ENCODE results near the gene PGA5.

Gene PGA5

DNA sequence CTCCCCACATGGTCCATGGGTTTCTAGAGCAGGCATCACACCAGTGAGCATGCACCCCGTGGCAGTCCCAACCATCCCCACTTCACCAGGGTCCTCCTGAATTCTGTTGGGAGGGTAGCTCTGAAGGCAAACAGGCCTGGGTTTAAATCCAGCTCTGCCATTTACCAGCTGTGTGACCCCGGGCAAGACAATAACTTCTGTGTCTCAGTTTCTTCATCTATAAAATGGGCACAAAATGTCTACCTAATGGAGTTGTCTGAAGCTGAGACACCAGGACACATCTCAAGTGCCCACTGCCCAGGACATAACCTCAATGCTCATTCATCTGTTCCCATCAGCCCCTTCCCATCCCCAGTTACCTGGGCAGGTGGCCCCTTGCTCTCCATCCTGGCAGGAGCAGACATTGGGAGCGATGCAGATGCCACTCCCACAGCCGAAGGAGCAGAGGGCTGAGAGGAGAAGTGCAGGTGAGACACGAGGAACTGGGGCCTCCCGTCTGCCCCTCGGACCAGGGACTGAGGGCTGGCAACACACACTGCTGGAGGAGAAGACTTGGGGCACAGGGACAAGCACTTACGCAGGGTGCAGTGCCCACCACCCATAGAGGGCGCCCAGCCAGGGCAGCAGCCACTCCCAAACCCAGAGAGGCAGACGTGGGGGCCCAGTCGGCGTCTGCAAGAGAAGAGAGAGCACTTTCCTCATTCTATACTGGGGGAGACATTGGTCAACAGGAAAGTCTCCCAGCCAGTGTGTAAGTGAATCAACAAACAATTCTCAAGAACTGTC, 50.1 kb downstream of the PGA5 start:
- Histone ChIP-seq H3K4me2 (ENCODE audit: insufficient read depth, low read length, poor library complexity, severe bottlenecking) (no peak overlapping the region), H3K18ac (ENCODE audit: low read length) (no peak overlapping the region), H3K23ac (ENCODE audit: low read depth, low read length, poor library complexity) (no peak overlapping the region), H2BK5ac (ENCODE audit: low read length) (no peak overlapping the region), H3K4me1 (ENCODE audit: control insufficient read depth in 2 of 2, insufficient read depth in 1 of 2, low read depth in 1 of 2, low read length in 2 of 2) (peaks cover 8 to 12% of the 10 kb centered on the region in 2 donors), H2BK120ac (ENCODE audit: low read depth, low read length) (no peak overlapping the region), H2BK12ac (ENCODE audit: low read length) (no peak overlapping the region), H2BK15ac (ENCODE audit: low read length) (no peak overlapping the region), H3K27me3 (ENCODE audit: control insufficient read depth in 3 of 3, insufficient read depth in 3 of 3, low read depth in 1 of 3, low read length in 3 of 3) (peaks cover 0 to 3% (median 0%) of the 10 kb centered on the region in 3 experiments), H3K79me1 (ENCODE audit: low read depth, low read length) (peaks cover 5% of the 10 kb centered on the region), H4K8ac (ENCODE audit: low read depth, low read length) (no peak overlapping the region), H3K4me3 (ENCODE audit: low read length in 2 of 2) (no peak overlapping the region), H3K9ac (ENCODE audit: low read depth, low read length, poor library complexity) (peak overlapping the region; percentile 63), H3K14ac (ENCODE audit: low read length) (no peak overlapping the region), H3K36me3 (replicated peaks in 1 of 2; ENCODE audit: control insufficient read depth in 2 of 2, insufficient read depth in 2 of 2, low read length in 2 of 2) (peaks cover 7 to 20% of the 10 kb centered on the region in 2 donors), H2AK5ac (ENCODE audit: low read depth, low read length) (no peak overlapping the region), H3K4ac (ENCODE audit: low read length) (no peak overlapping the region), H2AFZ (ENCODE audit: low read length) (no peak overlapping the region), H3K9me3 (replicated peaks in 1 of 2; ENCODE audit: control insufficient read depth in 2 of 2, insufficient read depth in 1 of 2, low read depth in 1 of 2, low read length in 2 of 2) (no peaks in the 10 kb centered on the region), H4K91ac (ENCODE audit: low read depth, low read length, poor library complexity) (no peak overlapping the region), H3K27ac (replicated peaks; ENCODE audit: low read length) (no peak overlapping the region)
- no peak for DNase-seq (ENCODE audit: low spot score)
- no CpG with 5 or more reads among the region's 12 CpGs for WGBS, 2 donors (ENCODE audit: extremely low coverage in 2 of 2, insufficient read length in 2 of 2, insufficient replicate concordance in 1 of 2)

DNA sequence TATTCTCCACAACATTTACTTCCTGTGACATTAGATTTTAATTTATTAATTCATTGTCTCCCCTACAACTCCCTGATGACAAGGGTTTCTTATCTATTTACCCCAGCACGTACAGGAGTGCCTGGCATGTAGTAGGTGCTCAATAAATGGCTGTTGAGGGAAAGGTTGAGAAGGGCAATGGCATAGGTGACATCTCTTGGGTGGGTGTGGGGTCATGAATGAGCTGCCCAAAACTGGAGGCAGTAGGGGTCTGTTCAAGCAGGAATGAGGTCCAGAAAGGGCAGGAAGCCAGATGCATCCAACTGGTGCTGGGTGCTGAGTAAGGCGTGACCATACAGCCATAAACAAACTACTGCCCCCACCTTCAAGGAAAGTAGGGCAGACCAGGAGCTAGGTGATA, 51.4 kb downstream of the PGA5 start:
- Histone ChIP-seq H3K9ac (ENCODE audit: low read depth, low read length, poor library complexity) (peak overlapping the region; percentile 67), H3K4ac (ENCODE audit: low read length) (no peak overlapping the region), H2AK5ac (ENCODE audit: low read depth, low read length) (peak overlapping the region; percentile 42), H3K27me3 (ENCODE audit: control insufficient read depth in 3 of 3, insufficient read depth in 3 of 3, low read depth in 1 of 3, low read length in 3 of 3) (peaks cover 0 to 3% (median 0%) of the 10 kb centered on the region in 3 experiments), H3K4me1 (ENCODE audit: control insufficient read depth in 2 of 2, insufficient read depth in 1 of 2, low read depth in 1 of 2, low read length in 2 of 2) (peaks cover 10 to 15% of the 10 kb centered on the region in 2 donors), H4K8ac (ENCODE audit: low read depth, low read length) (no peak overlapping the region), H2BK12ac (ENCODE audit: low read length) (peak overlapping the region; percentile 2), H3K14ac (ENCODE audit: low read length) (no peak overlapping the region), H2AFZ (ENCODE audit: low read length) (no peak overlapping the region), H3K27ac (replicated peaks; ENCODE audit: low read length) (no peak overlapping the region), H2BK15ac (ENCODE audit: low read length) (no peak overlapping the region), H3K18ac (ENCODE audit: low read length) (no peak overlapping the region), H3K4me2 (ENCODE audit: insufficient read depth, low read length, poor library complexity, severe bottlenecking) (no peak overlapping the region), H2BK120ac (ENCODE audit: low read depth, low read length) (no peak overlapping the region), H2BK5ac (ENCODE audit: low read length) (no peak overlapping the region), H3K36me3 (replicated peaks in 1 of 2; ENCODE audit: control insufficient read depth in 2 of 2, insufficient read depth in 2 of 2, low read length in 2 of 2) (peaks cover 12 to 17% of the 10 kb centered on the region in 2 donors), H3K23ac (ENCODE audit: low read depth, low read length, poor library complexity) (peak overlapping the region; percentile 44), H4K91ac (ENCODE audit: low read depth, low read length, poor library complexity) (no peak overlapping the region), H3K9me3 (replicated peaks in 1 of 2; ENCODE audit: control insufficient read depth in 2 of 2, insufficient read depth in 1 of 2, low read depth in 1 of 2, low read length in 2 of 2) (peaks cover 0 to 3% of the 10 kb centered on the region in 2 donors), H3K4me3 (ENCODE audit: low read length in 2 of 2) (no peak overlapping the region), H3K79me1 (ENCODE audit: low read depth, low read length) (peaks cover 4% of the 10 kb centered on the region)
- WGBS, 2 donors (ENCODE audit: extremely low coverage in 2 of 2, insufficient read length in 2 of 2, insufficient replicate concordance in 1 of 2) = no CpG with 5 or more reads among the region's 2 CpGs
- DNase-seq (ENCODE audit: low spot score) = no peak

DNA sequence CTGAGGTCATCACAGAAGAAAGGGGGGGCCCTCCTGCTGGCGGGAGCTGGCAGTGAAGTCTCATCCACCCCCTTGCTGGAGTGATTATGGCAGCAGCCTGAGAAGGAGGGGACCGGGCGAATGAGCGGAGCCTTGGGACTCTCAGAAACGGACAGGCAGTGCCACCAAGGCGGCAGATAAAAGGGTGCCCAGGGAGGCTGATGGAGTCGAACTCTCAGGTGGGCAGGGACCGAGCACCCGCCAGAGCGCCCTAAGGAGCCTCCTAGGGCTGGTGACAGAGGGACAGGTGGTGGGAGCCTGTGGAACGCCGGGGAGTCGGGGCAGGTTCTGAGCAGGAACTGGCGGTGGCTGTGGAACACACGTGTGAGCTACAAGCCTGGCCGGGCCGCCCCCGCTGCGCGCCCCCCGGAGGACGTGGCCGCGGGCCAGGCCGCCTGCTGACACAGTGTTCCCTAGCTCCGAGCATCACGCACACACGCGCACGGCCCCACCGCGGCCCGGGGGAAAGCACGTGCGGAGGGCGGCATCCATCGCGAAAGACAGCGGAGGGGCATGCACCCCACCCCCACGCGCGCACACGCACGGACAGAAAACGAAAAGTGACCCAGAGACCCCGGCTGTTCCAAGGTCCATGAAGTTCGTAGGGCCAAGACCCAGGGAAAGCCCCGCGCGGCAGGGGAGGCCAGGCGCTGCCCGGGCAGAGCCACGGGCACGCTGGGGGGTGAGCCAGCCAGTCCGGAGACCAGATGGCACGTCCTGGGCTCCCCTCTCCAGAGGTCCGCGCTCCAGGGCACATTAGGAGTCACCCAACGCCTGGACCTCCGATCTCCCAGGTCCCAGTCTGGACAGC, 53.1 kb downstream of the PGA5 start:
- peak overlapping the region; percentile 63 for H2BK120ac ChIP-seq (ENCODE audit: low read depth, low read length)
- peaks cover 4% of the 10 kb centered on the region for H3K79me1 ChIP-seq (ENCODE audit: low read depth, low read length)
- peak overlapping the region; percentile 74 for H2AFZ ChIP-seq (ENCODE audit: low read length)
- H3K27me3 ChIP-seq (ENCODE audit: control insufficient read depth in 3 of 3, insufficient read depth in 3 of 3, low read depth in 1 of 3, low read length in 3 of 3) = peaks cover 0 to 3% (median 0%) of the 10 kb centered on the region in 3 experiments
- H2AK5ac ChIP-seq (ENCODE audit: low read depth, low read length) = peak overlapping the region; percentile 57
- WGBS, 2 donors (ENCODE audit: extremely low coverage in 2 of 2, insufficient read length in 2 of 2, insufficient replicate concordance in 1 of 2) = no CpG with 5 or more reads among the region's 60 CpGs
- H3K14ac ChIP-seq (ENCODE audit: low read length) = peak overlapping the region; percentile 97
- no peak overlapping the region for H3K4ac ChIP-seq (ENCODE audit: low read length)
- peak overlapping the region; percentile 48 to 86 for H3K4me3 ChIP-seq (ENCODE audit: low read length in 2 of 2)
- H3K9ac ChIP-seq (ENCODE audit: low read depth, low read length, poor library complexity) = peak overlapping the region; percentile 96
- H3K36me3 ChIP-seq (replicated peaks in 1 of 2; ENCODE audit: control insufficient read depth in 2 of 2, insufficient read depth in 2 of 2, low read length in 2 of 2) = peaks cover 12 to 28% of the 10 kb centered on the region in 2 donors
- peaks cover 12 to 32% of the 10 kb centered on the region in 2 donors for H3K4me1 ChIP-seq (ENCODE audit: control insufficient read depth in 2 of 2, insufficient read depth in 1 of 2, low read depth in 1 of 2, low read length in 2 of 2)
- H3K4me2 ChIP-seq (ENCODE audit: insufficient read depth, low read length, poor library complexity, severe bottlenecking) = peak overlapping the region; percentile 98
- peak overlapping the region; percentile 98 for H3K18ac ChIP-seq (ENCODE audit: low read length)
- peak overlapping the region; percentile 91 for H2BK15ac ChIP-seq (ENCODE audit: low read length)
- H4K8ac ChIP-seq (ENCODE audit: low read depth, low read length) = peak overlapping the region; percentile 87
- peak overlapping the region; percentile 63 for H2BK12ac ChIP-seq (ENCODE audit: low read length)
- no peak overlapping the region for H4K91ac ChIP-seq (ENCODE audit: low read depth, low read length, poor library complexity)
- H3K27ac ChIP-seq (replicated peaks; ENCODE audit: low read length) = peak overlapping the region; percentile 74
- H3K23ac ChIP-seq (ENCODE audit: low read depth, low read length, poor library complexity) = peak overlapping the region; percentile 82
- H3K9me3 ChIP-seq (replicated peaks in 1 of 2; ENCODE audit: control insufficient read depth in 2 of 2, insufficient read depth in 1 of 2, low read depth in 1 of 2, low read length in 2 of 2) = peaks cover 0 to 3% of the 10 kb centered on the region in 2 donors
- peak; percentile 31 for DNase-seq (ENCODE audit: low spot score)
- H2BK5ac ChIP-seq (ENCODE audit: low read length) = peak overlapping the region; percentile 85
